Kidney capillary endothelial cell (primary cell): ENCODE measurements around the gene RADIL.
A peak's percentile ranks its signal among the peaks of the same experiment; 100 is the strongest.
"Not testable (repeated sequence)": the region's sequence is repeated elsewhere in the genome, so short reads cannot be mapped to it uniquely, and the experiment has no call there.

ENCODE experiments used
- DNase-seq: peaks from one replicate; pipeline ENCODE4 v3.0.0-alpha.2; 2018; ENCODE audit warnings: low spot score

RADIL gene, protein sequence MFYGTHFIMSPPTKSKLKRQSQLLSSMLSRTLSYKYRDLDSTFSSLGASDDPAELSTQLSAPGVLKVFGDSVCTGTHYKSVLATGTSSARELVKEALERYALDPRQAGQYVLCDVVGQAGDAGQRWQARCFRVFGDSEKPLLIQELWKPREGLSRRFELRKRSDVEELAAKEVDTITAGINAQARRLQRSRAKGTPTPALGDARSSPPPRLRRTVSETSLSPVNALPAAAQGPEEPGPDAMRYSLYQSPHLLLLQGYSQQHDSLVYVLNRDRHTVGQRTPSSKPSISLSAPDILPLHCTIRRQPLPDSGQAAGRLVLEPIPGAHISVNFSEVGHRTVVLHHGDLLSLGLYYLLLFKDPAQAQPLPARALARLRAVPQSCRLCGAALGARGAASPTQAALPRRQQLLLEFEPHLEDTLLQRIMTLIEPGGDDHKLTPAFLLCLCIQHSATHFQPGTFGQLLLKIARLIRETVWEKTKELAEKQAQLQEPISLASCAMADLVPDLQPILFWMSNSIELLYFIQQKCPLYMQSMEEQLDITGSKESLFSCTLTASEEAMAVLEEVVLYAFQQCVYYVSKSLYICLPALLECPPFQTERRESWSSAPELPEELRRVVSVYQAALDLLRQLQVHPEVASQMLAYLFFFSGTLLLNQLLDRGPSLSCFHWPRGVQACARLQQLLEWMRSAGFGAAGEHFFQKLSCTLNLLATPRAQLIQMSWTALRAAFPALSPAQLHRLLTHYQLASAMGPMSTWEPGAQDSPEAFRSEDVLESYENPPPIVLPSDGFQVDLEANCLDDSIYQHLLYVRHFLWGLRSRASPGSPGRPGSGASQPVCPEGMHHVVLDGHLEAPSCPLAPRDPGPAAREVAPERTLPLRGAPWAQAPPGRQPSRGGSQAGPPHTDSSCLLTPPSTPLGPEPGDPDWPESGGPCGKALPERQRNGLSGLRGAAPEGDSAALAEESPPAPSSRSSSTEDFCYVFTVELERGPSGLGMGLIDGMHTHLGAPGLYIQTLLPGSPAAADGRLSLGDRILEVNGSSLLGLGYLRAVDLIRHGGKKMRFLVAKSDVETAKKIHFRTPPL

DNA sequence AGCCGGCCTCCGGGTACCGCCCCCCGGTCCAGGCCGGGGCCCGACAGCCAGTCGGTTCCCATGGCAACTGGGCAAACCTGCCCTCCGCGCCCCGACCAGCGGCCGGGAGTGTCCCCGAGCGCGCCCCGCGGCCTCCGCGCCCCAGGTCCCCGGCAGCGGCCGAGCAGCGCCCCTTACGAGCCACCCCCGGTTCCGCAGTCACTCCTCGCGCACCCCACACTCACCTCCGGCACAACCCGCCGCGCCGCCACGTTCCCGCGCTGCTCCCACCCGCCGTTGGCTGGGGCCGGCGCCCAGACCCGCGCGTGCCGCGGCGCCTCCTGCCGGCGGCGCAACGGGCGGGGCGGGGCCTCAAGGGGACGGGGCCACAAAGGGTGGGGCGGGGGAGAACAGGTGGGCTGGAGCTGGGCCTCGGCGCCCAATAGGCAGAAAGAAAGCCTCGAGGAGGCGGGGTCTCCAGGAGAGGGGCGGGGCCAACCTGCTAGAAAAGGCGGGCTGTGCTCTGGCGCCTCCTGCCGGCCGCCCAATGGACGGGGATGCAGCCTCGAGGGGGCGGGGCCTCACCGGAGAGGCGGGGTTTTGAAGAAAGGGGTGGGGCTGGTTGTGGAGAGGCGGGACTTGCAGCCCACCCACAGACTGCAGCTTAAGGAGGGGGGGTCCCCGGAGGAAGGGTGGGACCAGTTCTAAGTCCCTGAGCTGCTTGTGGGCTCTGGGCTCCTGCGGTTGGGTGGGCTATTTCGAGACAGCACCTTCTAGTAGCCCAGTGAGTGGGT, at the start of gene RADIL:
Gene RADIL (minus strand): TSS at position 345 of the 773 bp plus-strand sequence. CDS start 5,577 bp downstream, outside the sequence.
- DNase-seq: peak; percentile 49

DNA sequence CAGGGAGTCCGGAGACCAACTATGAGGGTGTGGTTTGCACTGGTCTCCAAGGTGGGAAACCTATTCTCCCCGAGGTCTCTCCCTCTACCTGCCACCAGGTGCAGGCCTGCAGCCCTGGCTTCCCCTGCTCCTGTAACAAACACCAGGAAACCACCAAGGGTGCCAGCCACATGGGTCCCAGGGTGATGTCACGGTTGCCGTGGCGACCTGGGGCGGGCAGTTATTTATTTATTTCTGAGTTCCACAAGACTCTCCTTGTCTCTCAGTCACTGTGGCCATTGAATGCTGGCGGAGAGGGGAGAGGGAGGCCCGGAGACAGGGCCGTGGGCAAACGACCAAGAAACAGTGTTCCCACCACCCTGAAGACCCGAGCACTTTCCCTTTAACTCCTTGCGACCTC, 48.4 kb upstream of the RADIL start:
- no peak for DNase-seq

DNA sequence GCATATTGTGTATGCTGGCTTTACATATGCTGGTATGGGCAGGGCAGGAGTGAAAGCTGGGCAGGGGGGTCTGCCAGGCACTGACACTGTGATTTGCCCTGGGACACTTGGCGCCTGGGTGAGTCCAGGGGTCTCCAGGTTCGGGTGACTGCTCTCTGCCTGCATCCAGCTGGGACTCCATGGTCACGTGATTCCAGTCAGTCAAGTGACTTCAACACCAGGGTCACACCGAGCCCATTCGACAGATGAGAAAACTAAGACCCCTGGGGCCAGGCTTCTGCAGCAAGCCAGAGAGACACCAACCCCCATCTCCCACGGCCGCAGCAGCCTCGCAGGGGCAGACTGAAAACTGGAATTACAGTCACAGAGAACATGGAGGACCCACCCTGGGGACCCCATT, 45.5 kb upstream of the RADIL start:
- DNase-seq: no peak

DNA sequence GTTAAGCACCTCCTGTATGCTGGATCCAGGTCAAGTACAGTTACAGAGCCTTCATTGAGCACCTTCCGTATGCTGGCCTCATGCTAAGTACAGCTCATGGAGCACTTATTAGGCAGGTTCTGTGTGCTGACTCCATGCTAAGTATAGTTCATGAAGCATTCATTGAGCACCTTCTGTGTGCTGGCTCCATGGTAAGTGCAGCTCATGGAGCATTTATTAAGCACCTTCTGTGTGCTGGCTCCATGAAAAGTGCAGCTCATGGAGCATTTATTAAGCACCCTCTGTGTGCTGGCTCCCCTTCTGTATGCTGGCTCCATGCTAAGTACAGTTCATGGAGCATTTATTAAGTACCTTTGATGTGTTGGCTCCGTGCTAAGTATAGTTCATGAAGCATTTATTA, 44.9 kb upstream of the RADIL start:
- DNase-seq: no peak

DNA sequence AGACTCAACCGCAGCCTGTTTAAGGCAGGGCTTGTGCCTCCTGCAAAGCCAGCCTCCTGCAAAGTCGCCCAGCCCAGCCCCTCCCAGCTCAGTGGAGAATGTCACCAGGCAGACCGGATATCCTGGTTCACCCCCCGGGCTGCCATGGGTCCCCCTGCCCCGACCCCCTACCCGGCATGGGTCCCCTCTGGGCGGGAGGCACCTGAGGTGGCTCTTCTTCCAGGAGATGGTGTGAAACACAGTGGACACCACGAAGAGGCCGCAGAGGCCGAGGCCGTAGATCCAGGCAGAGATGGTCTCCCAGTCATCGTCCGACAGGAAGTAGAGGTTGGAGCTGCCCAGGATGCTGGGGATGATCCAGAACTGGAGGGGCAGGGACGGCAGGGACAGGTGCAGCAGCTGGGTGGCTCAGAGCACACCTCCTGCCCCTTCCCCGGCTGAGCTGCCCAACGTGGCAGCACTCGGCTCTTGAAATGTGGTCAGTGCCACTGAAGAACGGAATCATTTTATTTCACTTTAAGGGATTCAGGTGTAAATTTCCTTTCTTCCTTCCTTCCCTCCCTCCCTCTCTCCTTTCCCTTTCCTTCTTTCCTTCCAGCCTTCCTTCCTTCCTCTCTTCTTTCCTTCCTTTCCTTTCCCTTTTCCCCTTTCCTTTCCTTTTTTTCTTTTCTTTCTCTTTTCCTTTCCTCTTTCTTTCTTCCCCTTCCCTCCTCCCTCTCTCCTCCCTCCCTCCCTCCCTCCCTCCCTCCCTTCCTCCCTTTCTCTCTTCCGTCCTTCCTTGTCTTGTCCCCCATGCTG, 36.7 kb upstream of the RADIL start:
- DNase-seq: no peak

DNA sequence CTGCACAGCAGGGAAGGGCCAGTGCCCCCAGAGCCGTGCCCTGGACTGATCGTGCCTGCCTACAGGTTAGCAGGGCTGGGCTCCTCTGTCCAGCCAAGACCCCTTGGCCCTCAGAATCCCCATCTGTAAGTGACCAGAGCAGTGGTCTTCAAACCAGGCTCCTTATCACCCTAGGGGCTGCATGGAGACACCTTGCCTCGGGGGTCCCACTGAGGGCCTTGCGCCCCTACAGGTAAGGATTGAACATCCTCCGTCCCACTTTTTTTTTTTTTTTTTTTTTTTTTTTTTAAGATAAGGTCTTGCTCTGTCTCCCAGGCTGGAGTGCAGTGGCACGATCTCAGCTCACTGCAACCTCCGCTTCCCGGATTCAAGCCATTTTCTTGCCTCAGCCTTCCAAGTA, 32.6 kb upstream of the RADIL start:
- no peak for DNase-seq

DNA sequence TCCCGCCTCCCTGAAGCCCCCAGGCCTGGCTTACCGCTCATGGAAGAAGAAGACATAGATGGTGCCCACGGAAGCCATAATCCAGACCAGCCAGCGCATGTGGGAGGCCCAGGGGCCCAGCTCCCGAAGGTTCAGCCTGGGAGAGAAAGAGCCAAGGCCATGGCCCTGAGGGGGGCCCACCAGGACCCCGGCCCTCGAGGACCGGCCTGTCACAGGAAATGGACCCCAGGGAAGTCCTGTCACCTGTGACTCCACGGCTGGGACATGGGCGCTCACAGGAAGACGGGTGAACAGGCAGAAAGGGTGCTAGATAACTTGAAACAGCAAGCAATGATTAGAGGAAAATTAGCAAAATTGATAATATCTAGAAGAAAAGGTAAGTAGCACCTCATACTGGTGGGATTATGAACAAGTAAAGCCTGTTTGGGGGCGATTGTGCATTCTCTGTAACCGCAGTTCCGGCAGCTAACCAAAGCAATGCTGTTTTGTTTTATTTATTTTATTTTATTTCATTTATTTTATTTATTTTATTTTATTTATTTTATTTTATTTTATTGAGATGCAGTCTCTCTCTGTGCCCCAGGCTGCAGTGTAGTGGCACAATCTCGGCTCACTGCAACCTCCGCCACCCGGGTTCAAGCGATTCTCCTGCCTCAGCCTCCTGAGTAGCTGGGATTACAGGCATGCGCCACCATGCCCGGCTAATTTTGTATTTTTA, 27.8 kb upstream of the RADIL start:
- DNase-seq: no peak

DNA sequence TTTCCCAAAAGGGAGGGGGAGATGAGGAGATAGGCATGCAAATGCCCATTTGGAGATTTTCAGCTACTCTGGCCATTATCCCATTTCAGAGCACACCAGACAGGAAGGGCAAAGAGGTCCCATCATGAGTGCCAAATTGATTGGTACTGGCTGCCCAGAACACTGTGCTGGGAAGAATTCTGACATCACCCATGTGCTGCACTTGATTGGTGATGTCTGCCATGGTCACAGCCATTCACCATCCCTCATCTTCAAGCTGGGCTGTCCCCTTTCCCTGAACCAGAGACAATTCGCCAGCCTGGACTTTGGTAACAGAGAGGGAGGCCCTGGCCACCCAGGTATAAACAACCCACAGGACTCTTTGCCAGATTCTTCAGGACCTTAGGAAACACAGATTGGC, 23.2 kb upstream of the RADIL start:
- DNase-seq: no peak

DNA sequence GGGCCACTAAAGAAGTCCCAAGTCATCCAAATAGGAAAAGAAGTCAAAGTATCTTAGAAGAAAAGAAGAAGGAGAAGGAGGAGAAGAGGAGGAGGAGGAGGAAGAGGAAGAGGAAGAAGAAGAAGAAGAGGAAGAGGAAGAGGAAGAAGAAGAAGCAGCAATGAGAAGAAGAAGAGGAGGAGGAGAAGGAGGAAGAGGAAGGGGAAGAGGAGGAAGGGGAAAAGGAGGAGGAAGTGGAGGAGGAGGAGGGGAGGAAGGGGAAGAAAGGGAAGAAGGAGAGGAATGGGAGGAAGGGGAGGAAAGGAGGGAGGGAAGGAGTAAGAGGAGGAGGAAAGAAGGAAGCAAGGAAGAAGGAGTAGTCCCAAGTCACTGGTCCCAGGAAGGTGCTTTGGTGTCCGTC, 21.7 kb upstream of the RADIL start:
- DNase-seq: no peak

DNA sequence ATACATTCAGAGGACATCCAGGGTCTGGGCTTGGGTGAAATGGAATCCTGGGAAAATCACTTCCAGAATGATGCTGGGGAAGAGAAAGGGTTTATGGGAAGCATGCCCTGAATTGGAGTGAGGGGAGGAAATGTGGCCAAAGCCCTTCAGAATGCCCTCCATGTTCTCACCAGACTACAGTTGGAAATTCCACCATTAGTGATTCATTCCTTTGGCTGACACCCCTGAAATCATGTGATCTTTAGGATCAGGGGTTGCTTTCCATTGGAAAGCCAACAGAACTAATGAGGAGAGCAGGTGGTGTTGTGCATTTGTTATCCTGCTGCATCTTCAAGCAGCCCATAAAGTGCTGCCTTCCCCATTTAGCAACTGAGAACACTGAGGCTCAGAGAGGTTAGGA, 20.8 kb upstream of the RADIL start:
- DNase-seq: no peak

DNA sequence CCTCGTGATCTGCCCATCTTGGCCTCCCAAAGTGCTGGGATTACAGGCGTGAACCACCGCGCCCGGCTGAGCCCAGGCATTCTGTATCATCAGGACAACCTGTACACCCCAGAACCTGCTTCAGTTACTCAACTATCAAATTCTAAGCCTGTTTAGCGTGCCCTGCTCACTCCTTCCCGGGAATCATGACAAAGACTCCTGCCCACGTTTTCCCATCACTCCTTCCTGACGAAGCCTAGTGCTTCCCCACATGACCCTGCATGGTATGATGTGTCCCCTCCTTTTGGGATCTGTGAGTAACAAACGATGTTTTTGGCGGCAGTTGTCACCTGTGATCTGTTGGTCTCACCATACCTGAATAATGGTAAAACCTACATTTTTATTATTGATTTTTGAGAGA, 12.2 kb upstream of the RADIL start:
- no peak for DNase-seq

DNA sequence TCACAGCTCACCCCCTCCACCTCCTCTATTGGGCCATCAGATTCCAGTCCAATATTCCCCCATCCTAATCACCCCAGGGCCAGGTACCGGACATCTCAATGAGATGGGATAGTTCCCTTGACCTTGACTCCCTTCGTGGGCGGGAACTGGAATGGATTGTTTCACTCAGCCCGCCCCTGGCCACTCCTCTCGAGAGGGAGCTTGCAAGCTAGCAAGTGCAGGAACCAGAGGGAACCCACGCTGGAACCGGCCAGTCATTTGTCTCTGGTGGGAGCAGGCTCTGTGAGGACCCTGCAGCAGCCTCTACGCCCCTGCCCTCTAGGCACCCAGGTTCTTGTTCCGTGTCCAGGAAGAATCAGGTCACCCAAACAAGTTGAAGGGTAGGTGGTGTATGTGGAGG, 11.0 kb upstream of the RADIL start:
- no peak for DNase-seq

DNA sequence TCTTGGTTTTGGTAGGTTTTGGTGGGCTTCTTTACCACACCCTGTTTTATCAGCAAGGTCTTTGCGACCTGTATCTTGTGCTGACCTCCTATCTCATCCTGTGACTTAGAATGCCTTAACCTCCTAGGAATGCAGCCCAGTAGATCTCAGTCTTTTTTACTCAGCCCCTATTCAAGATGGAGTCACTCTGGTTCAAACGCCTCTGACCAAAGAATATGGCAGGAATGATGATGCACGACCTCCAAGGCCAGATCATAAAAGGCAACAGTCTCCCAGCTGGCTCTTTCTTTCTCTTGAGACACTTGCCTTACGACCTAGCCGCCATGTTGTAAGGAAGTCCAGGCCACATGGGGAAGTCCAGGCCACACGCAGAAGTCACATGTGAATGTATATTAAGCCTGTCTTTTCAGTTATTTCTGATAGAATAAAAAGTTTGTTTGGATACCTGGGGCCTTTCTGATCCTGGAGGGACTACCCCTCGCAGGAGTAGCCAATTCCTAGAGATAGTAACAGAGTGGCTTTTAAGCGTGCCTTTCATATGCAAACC, 10.5 kb upstream of the RADIL start:
- no peak for DNase-seq

DNA sequence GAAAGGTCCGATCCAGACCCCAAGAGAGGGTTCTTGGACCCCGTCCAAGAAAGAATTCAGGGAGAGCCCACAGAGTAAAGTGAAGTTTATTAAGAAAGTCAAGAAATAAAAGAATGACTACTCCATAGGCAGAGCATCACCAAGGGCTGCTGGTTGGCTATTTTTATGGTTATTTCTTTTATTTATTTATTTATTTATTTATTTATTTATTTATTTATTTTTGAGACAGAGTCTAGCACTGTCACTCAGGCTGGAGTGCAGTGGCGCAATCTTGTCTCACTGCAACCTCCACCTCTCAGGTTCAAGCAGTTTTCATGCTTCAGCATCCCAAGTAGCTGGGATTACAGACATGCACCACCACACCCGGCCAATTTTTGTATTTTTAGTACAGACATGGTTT, 9.7 kb upstream of the RADIL start:
- not testable (repeated sequence) for DNase-seq

DNA sequence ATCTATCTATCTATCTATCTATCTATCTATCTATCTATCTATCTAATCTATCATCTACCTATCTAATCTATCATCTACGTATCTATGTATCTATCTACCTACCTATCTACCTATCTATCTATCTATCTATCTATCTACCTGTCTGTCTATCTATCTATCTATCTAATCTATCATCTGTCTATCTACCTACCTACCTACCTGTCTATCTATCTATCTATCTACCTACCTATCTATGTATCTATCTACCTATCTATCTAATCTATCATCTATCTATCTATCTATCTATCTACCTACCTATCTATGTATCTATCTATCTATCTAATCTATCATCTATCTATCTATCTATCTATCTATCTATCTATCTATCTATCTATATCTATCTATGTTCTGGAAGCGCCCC, 8.0 kb upstream of the RADIL start:
- DNase-seq: not testable (repeated sequence)

DNA sequence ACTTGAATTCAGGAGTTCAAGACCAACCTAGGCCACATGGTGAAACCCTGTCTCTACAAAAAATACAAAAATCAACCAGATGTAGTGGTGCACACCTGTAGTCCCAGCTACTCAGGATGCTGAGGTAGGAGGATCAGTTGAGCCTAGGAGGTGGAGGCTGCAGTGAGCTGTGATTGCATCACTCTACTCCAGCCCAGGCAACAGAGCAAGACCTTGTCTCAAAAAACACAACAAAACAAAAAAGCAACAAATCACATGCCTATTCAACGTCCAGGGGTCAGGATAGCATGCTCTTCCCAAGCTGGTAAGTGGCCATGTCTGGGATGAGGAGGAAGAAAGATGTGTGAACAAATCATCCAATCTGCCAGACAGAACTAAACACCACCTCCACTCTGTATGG, 6.2 kb upstream of the RADIL start:
- DNase-seq: no peak

DNA sequence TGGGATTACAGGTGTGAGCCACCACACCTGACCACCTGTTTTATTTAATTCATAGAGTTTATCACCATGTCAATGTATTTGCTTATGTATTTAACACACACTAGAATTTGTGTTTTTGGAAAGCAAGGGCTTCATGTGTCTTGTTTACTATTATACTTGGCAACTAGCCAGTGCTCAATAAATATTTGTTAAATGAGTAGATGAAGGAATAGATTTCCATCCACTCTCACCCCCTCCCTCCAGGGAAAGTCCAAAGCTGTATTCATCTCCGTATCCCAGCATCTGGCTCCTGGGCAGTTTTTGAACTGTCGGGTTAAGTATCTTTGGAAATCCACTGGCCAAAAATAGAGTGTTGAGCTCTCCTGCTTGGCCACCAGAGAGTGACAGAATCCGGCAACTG, 4.6 kb upstream of the RADIL start:
- no peak for DNase-seq

DNA sequence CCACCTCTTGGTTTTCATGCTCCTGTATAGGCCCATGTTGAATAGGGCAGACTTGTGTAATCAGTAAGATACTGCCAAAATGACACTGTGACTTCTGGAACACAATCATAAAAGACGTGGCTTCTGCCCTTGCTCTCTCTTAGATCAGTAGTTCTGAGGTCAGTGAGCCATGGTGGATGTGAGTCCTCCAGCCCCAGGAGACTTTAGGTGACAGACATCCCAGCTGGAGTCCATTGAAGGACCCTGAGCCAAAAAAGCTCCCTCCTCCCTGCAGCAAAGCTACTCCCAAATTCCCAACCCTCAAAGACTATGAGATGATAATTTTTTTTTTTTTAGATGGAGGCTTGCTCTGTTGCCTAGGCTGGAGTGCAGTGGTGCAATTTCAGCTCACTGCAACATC, 3.2 kb upstream of the RADIL start:
- no peak for DNase-seq

DNA sequence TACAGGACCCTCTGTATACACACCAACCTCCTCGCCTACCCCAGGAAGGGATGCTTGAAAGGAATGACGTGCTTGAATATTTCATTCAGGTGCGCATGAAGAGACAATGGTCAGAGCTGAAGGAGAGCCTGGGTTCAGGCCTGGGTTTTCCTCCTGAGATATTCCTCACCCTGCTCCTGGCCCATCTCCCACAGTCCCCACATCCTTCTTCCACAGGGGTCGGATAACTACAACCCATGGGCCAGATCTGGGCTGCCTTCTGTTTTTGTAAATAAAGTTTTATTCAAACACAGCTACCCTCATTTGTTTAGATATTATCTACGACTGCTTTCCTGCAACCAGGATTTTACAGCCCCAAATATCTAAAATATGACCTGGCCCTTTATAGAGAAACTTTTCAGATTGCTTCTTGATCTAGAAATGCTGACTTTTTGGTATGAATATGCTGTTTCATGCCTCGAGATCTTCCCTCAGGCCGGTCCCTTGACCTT, 1.8 kb upstream of the RADIL start:
- no peak for DNase-seq

DNA sequence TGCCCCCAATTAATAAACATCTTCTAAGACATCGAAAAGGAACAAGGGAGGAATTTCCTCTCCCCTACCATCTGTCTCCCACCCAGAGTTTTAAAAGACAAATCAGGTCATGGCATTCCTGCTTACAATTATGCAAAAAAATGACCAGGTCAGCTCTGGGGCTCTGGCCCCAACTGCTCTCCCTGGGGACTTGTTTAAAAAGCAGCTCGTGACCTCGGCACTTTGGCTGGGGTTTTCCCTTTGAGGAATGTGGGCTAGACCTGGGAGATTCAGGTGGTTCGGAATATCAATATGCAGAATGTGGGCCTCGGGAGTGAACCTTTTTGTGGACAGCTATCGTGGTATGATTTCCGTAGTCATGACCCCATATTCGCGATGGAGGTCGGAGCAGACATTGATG, 648 bp upstream of the RADIL start:
- no peak for DNase-seq
